Measurements from ENCODE around the gene CD59. TPM values are rescaled to one million over a fixed set of nuclear protein-coding genes. Genes with fewer than 3 reads are reported as not detected.

The CD59 gene
- total RNA-seq, 2 experiments from 2014 or later, result 58.4 to 60.3 TPM

DNA sequence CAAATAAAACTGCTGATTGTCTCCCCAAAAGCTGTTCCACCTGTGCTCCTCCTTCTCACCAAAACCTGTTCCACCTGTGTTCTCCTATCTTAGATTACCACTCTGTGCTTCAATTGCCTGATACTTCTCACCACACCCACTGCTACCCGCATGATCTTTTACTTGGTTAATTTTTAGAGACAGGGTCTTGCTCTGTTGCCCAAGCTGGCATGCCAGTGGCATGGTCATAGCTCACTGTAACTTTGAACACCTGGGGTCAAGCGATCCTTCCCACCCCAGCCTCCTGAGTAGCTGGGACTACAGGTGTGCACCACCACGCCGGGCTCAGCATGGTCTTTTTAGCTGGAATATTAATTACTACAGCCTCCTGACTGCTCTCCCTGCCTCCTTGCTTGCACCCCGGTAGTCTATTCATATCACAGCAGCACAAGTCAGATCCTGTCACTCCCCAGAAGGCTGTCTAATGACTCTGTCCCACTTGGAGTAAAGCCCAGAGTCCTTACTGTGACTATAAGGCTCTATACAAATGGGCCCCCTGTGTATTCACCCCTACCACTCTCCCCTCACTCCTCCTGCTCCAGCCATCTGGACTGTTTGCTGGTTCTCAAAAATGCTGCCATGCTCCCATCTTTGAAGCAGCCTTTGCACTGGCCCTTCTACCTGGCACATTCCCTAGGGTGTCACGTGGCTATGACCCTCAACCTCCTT, 39.1 kb downstream of the CD59 start:
- Mint-ChIP-seq H3K27ac (no peak overlapping the region), H3K27me3 (peaks cover 11% of the 10 kb centered on the region), H3K4me3 (no peak overlapping the region), H3K9me3 (no peaks in the 10 kb centered on the region), H3K4me1 (peaks cover 16% of the 10 kb centered on the region), H3K36me3 (no peaks in the 10 kb centered on the region)
- no peak for DNase-seq

DNA sequence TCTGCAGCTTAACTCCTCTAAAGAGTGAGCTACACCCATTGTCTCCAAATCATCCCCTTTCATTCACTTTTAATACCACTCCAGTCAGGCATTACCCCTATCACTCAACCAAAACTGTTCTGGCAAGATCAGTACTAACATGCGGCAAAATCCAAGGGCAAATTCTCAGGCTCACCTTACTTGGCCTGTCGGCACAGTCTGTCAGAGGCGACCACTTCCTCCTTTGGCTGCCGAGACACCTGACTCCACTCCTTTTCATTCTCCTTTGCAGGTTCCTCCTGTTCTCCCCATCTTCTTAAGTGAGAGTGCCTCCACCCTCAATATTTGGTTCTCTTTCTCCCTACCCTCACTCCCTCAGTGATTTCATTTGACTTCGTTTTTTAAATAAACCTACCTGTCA, 39.8 kb downstream of the CD59 start:
- Mint-ChIP-seq H3K4me1 (peaks cover 14% of the 10 kb centered on the region), H3K4me3 (no peak overlapping the region), H3K36me3 (no peaks in the 10 kb centered on the region), H3K27ac (no peak overlapping the region), H3K9me3 (no peaks in the 10 kb centered on the region), H3K27me3 (peaks cover 11% of the 10 kb centered on the region)
- DNase-seq, result no peak

DNA sequence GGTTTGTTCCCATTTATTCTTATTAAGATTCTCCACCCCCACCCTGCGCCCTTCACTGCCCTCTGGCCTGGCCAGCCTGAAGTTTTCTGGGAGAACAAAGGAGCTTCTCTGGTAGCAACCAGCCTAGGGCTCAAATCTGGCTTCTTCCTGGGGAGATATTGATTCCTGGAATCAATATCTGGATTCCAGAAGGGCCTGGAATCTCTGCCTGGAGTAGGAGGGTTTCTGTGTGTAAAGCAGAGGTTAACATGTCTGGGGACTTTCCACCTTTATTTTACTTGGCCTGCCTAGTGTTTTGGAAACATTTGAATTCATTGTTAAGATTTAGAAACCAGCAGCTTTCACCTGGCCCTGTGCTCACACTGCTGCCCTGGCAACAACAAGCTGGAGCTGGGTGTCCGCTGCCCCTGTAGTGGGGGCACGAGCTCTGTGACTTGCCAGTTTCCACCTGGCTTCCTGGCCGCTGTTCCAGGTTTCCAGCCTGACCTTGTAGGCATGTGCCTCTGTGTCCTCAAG, 41.1 kb downstream of the CD59 start:
- peaks cover 7% of the 10 kb centered on the region for H3K4me1 Mint-ChIP-seq
- H3K27me3 Mint-ChIP-seq, result peaks cover 11% of the 10 kb centered on the region
- no peaks in the 10 kb centered on the region for H3K36me3 Mint-ChIP-seq
- DNase-seq, result no peak
- no peak overlapping the region for H3K4me3 Mint-ChIP-seq
- H3K9me3 Mint-ChIP-seq, result no peaks in the 10 kb centered on the region
- H3K27ac Mint-ChIP-seq, result no peak overlapping the region

DNA sequence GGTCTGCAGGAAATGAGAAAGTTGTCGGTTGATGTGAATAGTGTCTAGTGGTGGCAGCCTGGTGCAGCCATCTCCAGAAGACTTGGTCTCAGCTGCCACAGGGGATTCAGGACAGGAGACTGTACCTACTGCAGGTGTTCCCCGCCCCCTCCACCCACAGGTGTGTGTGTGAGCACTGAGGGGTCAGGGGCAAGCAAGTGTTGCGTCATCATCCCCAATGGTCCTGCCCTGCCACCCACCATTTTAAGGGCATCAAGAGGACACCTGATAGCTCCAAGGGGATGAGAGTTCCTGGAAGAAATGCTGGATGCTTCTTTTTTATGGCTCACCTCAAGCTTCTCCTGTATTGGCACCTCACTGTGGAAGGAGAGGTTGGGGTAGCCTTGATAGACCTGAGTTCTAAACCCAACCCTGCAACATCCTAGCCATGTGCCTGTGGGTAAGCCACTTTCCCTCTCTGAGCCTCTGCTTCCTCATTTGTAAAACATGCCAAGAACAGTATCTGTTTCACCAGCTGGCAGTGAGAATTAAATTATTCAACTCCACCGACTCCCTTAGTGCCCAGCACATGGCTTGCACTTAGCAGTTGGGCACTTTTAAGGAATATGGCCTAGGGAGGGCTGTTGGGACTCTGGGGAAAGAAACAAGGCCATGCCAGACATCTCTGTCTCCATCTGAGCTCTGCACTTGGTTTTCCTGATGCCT, 41.7 kb downstream of the CD59 start:
- H3K9me3 Mint-ChIP-seq, result no peaks in the 10 kb centered on the region
- H3K4me1 Mint-ChIP-seq, result peaks cover 4% of the 10 kb centered on the region
- H3K4me3 Mint-ChIP-seq, result no peak overlapping the region
- no peaks in the 10 kb centered on the region for H3K36me3 Mint-ChIP-seq
- DNase-seq, result no peak
- peaks cover 11% of the 10 kb centered on the region for H3K27me3 Mint-ChIP-seq
- H3K27ac Mint-ChIP-seq, result no peak overlapping the region

DNA sequence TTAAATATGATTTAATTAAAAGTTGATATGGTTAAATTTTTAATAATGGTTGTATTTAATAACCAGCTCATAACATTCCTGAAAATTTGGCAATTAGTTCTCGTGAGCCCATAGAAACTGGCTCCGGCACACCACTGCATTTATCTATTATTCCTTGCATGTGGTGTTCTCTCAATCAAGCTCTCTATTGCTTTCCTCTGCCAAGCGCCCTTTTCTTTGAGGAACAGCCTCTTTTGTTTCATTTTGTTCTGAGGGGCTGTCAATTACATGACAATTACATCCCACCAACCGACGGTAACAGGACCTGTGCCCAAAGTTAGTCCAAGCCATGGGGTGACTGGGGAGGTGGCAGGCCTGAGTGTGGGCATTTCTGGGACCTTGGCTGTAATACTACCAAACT, 43.7 kb downstream of the CD59 start:
- H3K27me3 Mint-ChIP-seq, result peaks cover 8% of the 10 kb centered on the region
- H3K9me3 Mint-ChIP-seq, result no peaks in the 10 kb centered on the region
- H3K27ac Mint-ChIP-seq, result no peak overlapping the region
- H3K4me3 Mint-ChIP-seq, result no peak overlapping the region
- peaks cover 4% of the 10 kb centered on the region for H3K4me1 Mint-ChIP-seq
- H3K36me3 Mint-ChIP-seq, result no peaks in the 10 kb centered on the region
- DNase-seq, result no peak

DNA sequence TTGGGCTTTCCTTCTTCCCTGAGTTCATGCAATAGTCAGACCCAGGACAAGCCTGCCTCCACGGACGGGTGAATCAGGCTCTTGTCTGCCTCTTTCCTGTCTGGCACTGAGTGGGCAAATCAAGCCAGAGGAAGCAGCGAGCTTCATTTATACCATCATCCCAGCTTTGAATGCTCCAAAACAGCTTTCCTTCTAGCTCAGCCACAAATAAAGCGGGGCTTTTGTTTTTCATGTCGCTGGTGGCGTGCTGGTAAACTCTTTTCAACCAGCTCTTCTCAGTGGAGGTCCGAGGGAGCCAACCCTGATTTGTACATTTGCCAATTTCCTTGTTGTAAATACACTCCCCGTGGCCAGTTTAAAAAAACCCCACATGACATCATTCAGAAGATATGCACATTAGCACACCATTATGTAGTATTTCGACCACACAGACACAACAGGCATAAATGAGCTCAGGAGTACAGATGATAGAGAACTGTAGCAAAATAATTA, 44.2 kb downstream of the CD59 start:
- Mint-ChIP-seq H3K36me3 (no peaks in the 10 kb centered on the region), H3K9me3 (no peaks in the 10 kb centered on the region), H3K4me3 (no peak overlapping the region), H3K27ac (no peak overlapping the region), H3K4me1 (peaks cover 4% of the 10 kb centered on the region), H3K27me3 (peaks cover 3% of the 10 kb centered on the region)
- DNase-seq, result no peak

DNA sequence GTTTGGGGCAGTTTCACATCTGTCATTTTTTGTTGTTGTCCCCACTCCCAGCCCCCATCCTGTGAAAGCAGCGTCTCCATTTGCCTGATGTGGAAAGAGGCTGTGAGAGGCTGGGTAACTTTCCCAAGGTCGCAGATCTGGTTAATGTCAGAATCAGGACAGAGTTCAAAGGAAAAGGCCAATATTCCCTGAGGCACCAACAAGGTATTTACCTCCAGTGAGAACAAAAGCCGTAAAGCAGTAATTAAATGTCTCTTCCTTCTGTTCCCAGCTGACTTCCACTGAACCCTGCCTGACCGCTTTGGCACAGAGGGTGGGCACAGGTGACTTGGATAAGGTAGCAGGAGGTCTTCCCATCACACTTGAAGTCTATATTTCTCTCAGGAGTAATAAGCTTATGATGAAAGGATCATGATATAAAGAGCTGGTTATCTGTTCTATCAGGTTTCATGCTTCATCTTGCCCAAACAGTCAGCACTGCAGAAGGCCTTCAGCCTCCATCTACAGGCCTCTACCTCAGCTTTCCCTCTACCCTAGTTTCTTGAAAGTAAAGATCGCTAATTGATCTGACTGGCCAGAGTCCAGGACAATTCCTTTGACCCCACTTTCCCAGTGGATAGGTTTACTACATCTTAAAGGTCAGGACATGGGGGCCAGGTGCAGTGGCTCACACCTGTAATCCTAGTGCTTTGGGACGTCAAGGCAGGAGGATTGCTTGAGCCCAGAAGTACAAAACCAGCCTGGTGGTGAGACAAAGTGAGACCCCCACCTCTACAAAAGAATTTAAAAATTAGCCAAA, 45.0 kb downstream of the CD59 start:
- Mint-ChIP-seq H3K4me1 (peaks cover 2% of the 10 kb centered on the region), H3K9me3 (no peaks in the 10 kb centered on the region), H3K27me3 (no peaks in the 10 kb centered on the region), H3K36me3 (no peaks in the 10 kb centered on the region), H3K27ac (no peak overlapping the region), H3K4me3 (no peak overlapping the region)
- DNase-seq, result no peak

DNA sequence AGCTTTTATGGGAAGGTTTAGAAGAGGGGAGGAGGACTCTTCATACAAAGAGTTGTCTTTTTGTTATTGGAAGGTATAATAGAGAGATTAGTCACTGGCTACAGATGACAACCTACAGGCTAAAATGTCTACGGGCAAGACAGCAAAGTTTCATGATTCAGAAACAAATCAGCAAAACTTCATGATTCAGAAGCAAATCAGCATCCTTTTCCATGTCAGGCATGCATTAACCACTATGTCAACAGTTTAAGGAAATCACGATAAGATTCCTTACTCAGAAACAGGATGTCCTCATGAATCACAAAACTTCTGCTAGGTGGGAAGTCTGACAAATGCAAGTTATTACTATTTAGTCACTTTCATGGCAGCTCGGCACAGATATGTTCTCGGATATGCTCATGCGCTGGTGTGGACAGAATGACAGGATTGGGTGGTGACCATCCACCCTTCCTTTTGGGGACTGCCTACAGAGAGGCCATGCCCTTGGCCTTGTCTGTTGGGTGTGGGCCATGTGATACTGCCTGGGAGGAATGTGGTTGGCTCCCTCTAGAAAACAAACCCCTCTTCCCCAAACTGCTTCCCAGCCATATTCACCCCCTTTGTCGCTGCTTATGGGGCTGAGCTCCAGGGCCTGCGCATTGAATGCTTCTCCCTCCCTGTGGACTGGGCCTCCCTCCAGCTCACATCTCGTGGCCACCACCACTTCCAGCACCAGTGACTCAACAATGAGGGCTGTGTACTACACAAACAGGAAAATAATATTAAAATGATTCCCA, 45.7 kb downstream of the CD59 start:
- H3K4me3 Mint-ChIP-seq, result no peak overlapping the region
- no peaks in the 10 kb centered on the region for H3K9me3 Mint-ChIP-seq
- no peaks in the 10 kb centered on the region for H3K36me3 Mint-ChIP-seq
- no peak for DNase-seq
- no peaks in the 10 kb centered on the region for H3K4me1 Mint-ChIP-seq
- no peaks in the 10 kb centered on the region for H3K27me3 Mint-ChIP-seq
- H3K27ac Mint-ChIP-seq, result no peak overlapping the region

DNA sequence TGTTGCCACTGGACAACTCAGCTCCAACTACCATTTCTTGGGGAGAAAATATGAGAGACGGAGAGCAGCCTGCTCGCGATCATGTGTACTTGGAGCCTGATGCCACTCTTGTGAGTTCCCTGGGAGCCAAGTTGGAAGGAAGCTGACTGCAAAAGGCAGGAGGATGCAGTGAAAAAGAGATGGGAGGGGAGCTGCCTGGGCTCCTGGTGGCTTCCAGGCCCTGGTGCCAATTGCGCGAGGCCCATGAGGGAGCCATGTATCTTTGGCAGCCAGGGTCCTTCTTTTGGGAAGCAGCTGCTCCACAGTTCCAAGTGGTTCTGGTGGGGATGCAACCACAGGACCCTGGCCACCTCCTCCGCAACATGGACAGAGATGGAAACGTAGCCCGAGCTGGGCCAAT, 46.7 kb downstream of the CD59 start:
- Mint-ChIP-seq H3K27me3 (peaks cover 5% of the 10 kb centered on the region), H3K27ac (no peak overlapping the region), H3K36me3 (no peaks in the 10 kb centered on the region), H3K9me3 (no peaks in the 10 kb centered on the region), H3K4me1 (no peaks in the 10 kb centered on the region), H3K4me3 (no peak overlapping the region)
- no peak for DNase-seq

DNA sequence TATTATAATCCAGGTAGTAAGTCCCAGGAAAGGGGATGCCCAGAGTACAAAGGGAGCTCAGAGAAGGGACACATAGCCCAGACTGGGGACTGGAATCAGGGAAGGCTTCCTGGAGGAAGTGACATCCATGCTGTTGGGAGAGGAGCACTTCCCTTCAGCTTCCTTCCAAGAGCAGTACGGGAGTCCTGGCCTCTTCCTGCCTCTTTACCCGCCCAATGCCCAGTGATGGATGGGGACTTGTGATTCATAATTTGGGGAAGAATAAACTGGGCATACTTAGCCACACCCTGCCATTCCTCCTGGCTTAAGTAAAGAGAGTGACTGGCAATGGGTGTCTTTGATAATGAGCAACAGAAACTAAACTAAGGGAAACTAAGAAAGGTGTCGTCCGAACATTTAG, 47.1 kb downstream of the CD59 start:
- H3K27me3 Mint-ChIP-seq, result peaks cover 5% of the 10 kb centered on the region
- H3K9me3 Mint-ChIP-seq, result no peaks in the 10 kb centered on the region
- H3K4me3 Mint-ChIP-seq, result no peak overlapping the region
- H3K27ac Mint-ChIP-seq, result no peak overlapping the region
- H3K4me1 Mint-ChIP-seq, result no peaks in the 10 kb centered on the region
- no peak for DNase-seq
- no peaks in the 10 kb centered on the region for H3K36me3 Mint-ChIP-seq

DNA sequence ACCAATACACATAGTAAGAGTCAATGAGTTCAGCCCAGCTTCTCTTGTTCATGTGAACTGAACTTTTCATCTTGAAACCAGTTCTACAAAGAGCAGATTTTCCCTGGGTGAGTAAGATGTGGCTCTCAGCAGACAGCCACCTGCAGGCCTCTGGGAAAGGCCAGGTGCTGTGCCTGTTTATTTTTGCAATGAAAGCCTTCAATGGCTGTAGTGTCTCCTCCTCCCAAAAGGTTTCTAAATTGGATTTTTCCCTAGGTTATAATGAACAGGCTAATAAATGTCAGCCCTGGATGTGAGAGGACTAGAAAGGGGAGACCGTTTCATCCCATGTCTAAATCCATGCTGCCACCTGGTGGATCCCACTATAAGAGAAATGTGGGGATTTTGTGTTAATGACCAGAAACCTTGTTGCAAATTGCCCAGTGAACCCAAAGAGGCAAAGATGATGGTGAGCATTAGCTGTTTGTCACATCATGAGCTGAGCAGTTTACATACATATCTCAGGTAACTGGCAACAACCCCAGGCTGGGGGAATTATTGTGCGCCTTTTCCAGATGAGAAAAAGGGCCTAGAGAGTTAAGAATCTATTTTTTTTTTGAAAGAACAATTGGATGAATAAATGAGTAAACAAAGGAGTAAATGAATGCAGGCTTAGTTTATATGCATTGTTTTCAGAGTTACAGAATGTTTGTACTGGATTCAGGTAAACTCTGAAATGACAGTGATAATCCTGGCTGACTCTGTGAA, 48.3 kb downstream of the CD59 start:
- no peak overlapping the region for H3K27ac Mint-ChIP-seq

DNA sequence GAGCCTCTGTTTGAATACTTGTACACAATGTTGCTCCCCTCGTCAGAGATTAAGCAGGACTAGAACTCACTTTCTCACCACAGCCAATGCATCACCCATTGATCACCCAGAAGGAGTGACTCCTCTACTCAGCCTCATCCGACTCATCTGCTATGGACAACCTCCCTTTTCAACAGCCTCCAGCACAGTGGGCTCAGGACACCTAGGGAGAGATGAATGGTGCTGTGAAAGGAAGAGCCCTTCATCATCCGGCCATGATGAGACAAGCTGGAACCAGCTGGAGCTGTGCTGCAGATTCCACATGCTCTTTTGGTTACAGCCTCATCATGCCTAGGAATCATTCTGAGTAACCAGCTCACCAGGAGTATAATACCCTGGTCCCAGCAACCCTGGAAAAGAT, 51.1 kb downstream of the CD59 start:
- Mint-ChIP-seq H3K36me3 (no peaks in the 10 kb centered on the region), H3K4me1 (no peaks in the 10 kb centered on the region), H3K9me3 (no peaks in the 10 kb centered on the region), H3K27ac (no peak overlapping the region), H3K4me3 (no peak overlapping the region), H3K27me3 (peaks cover 21% of the 10 kb centered on the region)
- DNase-seq, result no peak

More for the DNA sequence above, 48.3 kb downstream of the CD59 start:
- H3K36me3 Mint-ChIP-seq, result no peaks in the 10 kb centered on the region
- H3K9me3 Mint-ChIP-seq, result no peaks in the 10 kb centered on the region
- H3K4me1 Mint-ChIP-seq, result no peaks in the 10 kb centered on the region
- H3K4me3 Mint-ChIP-seq, result no peak overlapping the region
- DNase-seq, result no peak
- peaks cover 5% of the 10 kb centered on the region for H3K27me3 Mint-ChIP-seq

DNA sequence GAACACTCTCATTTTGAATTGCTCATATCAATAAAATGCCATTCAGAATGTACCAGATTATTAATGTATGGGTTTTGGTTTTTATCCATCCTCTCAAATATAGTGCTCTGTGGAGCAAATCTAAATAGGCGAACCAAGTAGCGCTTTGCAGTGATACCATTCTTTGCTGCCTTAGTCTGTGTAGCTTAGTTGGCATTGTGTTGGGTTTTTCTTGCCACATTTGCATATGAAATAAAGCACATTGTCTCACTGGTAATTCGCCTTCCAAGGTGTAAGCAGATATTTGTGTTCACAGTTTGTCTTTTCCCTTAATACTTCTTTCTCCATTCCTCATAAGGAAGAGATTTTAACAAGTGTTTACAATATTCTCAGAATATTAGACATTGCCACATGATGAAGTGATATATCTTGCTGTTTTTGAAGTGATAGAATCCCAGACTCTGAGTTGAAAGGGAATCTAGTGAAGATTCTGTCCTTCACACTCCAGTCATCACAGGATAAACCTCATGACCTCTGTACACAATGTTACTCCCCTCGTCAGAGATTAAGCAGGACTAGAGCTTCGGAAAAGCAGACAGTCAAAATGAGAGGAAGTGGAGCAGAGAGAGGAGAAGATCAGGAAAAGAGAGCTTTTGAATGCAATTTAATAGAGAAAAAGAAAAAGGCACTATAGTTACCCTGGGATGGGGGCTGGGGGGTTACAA, 52.1 kb downstream of the CD59 start:
- Mint-ChIP-seq H3K27me3 (peaks cover 27% of the 10 kb centered on the region), H3K27ac (no peak overlapping the region), H3K4me3 (no peak overlapping the region), H3K9me3 (no peaks in the 10 kb centered on the region), H3K4me1 (no peaks in the 10 kb centered on the region), H3K36me3 (no peaks in the 10 kb centered on the region)
- no peak for DNase-seq

Measured in activated naive CD8-positive, alpha-beta T cell treated with anti-CD3 and anti-CD28 coated beads for 36 hours (primary cell).